ENCODE measurements around the gene ZNF343. TPM values are rescaled to one million over a fixed set of nuclear protein-coding genes. Genes with fewer than 3 reads are reported as not detected.

ZNF343 gene
- total RNA-seq, 4 donors from 2014 or later, result 11.2 to 20.5 (median 15.1) TPM

- TF ChIP-seq POLR2A (IDR thresholded peaks at IDR 0.05) (no peak), CTCF (IDR thresholded peaks at IDR 0.05) (no peak)
- intact Hi-C loops (cut with DNase I; ENCODE audit: low total_unique reads), result no loop called here
- no peaks in the 10 kb centered on the region for H3K9me3 ChIP-seq
- H3K36me3 ChIP-seq, result no peaks in the 10 kb centered on the region
- DNase-seq, result no peak
- H3K27me3 ChIP-seq, result no peaks in the 10 kb centered on the region
- no peak overlapping the region for H3K27ac ChIP-seq
- H3K4me1 ChIP-seq, result no peaks in the 10 kb centered on the region
- no peak overlapping the region for H3K4me3 ChIP-seq
Observed at GRCh38 chr20:2459981-2460751, 48.5 kb downstream of the ZNF343 start.

- H3K36me3 ChIP-seq, result no peaks in the 10 kb centered on the region
- no peak overlapping the region for H3K4me3 ChIP-seq
Observed at GRCh38 chr20:2458919-2459499, 49.7 kb downstream of the ZNF343 start.

GRCh38 chr20:2455771-2456497, 52.8 kb downstream of the ZNF343 start:
- no peaks in the 10 kb centered on the region for H3K36me3 ChIP-seq
- intact Hi-C loops (cut with DNase I; ENCODE audit: low total_unique reads), result no loop called here
- TF ChIP-seq POLR2A (IDR thresholded peaks at IDR 0.05) (no peak), CTCF (IDR thresholded peaks at IDR 0.05) (no peak)

More at GRCh38 chr20:2458919-2459499, 49.7 kb downstream of the ZNF343 start:
- H3K9me3 ChIP-seq, result no peaks in the 10 kb centered on the region
- H3K4me1 ChIP-seq, result no peaks in the 10 kb centered on the region
- TF ChIP-seq POLR2A (IDR thresholded peaks at IDR 0.05) (no peak), CTCF (IDR thresholded peaks at IDR 0.05) (no peak)
- intact Hi-C loops (cut with DNase I; ENCODE audit: low total_unique reads), result no loop called here
- H3K27ac ChIP-seq, result no peak overlapping the region
- no peak for DNase-seq
- H3K27me3 ChIP-seq, result no peaks in the 10 kb centered on the region

GRCh38 chr20:2453792-2454191, 54.9 kb downstream of the ZNF343 start:
- intact Hi-C loops (cut with DNase I; ENCODE audit: low total_unique reads), result no loop called here
- H3K4me3 ChIP-seq, result no peak overlapping the region
- H3K27me3 ChIP-seq, result no peaks in the 10 kb centered on the region
- H3K4me1 ChIP-seq, result no peaks in the 10 kb centered on the region
- no peak overlapping the region for H3K27ac ChIP-seq
- TF ChIP-seq CTCF (IDR thresholded peaks at IDR 0.05) (no peak), POLR2A (IDR thresholded peaks at IDR 0.05) (no peak)
- DNase-seq, result no peak
- no peaks in the 10 kb centered on the region for H3K36me3 ChIP-seq
- no peaks in the 10 kb centered on the region for H3K9me3 ChIP-seq

More at GRCh38 chr20:2455771-2456497, 52.8 kb downstream of the ZNF343 start:
- Histone ChIP-seq H3K27me3 (no peaks in the 10 kb centered on the region), H3K27ac (no peak overlapping the region), H3K9me3 (no peaks in the 10 kb centered on the region), H3K4me3 (no peak overlapping the region), H3K4me1 (no peaks in the 10 kb centered on the region)
- DNase-seq, result no peak
